HG03442 (cell line): ENCODE results near the gene CDH13.

Source experiments
- ATAC-seq: cut with Tn5 transposase; IDR thresholded peaks from one replicate; pipeline ENCODE4 v1.9.1; 2021; ENCODE audit warnings: mild to moderate bottlenecking, moderate library complexity; ENCODE audit not compliant: unreplicated experiment

CDH13 gene

DNA sequence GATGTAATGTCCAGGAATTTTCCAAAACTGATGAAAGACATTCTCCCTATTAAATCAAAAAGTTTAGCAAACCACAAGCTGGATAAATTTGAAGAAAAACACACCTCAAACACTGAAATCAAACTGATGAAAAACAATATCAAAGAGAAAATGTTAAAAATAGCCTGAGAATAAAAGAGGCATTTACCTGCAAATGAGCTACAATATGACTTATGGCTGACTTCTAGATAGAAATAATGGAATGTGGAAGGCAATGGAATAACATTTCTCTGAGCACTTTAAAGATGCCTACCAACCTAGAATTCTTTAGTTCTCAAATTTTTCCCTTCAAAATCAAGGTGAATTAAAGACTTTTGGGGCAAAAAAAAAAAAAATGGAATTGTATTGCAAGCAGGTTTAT lies 1128.6 kb downstream of the CDH13 start:
- no peak for ATAC-seq

DNA sequence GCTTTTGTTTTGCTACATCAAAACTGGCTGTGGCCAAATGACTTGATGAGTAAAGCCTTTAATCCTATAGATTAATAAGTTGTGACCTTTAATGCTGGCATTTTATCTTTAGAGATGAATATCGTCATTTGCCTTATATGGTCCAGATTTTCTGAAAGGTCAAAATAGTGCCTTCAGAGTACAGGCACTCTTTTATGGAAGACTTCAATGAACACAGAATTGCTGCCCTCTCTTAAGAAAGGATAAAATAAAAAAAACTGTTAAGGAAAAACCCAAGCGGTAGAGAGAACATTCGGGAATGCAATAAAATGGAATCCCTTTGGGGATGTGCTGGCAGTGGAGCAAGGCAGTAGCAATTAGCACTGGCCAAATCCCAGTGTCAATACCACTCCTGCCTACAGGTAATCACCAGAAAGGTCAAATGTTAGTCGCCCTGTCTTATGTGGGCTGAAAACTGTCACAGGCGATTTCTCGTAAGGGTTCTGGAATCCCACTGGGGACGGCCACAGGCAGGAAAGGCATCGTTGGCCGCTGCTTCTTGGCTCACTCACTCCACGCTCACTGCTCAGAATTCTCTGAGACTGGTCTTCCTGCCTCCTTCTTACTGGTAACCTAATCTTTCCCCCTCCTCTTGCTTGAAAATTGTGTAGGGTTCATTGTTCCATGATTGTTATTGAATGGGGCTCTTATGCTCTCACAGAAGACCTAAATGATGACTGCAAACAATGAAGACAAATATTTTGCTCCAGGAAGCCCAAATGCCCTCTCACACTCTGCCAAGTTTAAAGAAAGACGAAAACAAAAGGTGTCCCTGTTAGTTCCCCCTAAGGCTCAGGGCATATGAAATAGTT lies 1135.6 kb downstream of the CDH13 start:
- no peak for ATAC-seq

DNA sequence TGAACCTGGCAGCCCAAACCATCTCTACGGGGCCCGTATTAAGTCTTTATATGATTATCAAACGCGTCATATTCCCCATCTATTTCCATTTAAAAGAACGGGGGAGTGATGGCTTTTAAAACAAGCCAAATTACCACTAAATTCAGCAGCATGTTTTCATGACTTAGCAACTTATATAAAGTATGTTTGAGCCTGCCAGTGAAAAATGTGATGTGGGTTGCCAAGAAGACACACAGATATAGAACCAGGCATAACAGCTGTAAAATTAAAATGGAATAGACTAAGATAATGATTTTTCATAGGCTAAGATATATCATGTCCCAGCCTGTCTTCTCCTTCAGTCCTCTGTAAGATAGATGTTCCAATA lies 1136.2 kb downstream of the CDH13 start:
- ATAC-seq, result no peak

DNA sequence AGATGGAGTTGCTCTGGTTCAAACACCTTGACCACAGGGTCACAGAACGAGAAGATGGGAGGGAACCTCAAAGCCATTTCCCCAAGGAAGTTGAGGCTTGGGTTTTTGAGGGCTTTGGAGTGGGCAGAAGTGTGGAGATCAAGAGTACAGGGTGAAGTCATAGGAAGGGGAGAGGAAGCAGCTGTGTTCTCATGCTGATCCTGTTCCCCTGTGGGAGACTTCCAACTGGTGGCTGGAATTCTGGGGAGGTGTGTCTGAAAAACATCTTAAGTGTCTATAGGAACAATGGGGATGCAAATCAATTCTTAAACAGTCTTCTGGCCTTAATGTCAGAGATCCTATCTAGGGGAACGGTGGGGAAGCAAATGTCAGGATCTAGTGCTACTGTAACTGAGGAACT lies 1142.2 kb downstream of the CDH13 start:
- ATAC-seq, result no peak

DNA sequence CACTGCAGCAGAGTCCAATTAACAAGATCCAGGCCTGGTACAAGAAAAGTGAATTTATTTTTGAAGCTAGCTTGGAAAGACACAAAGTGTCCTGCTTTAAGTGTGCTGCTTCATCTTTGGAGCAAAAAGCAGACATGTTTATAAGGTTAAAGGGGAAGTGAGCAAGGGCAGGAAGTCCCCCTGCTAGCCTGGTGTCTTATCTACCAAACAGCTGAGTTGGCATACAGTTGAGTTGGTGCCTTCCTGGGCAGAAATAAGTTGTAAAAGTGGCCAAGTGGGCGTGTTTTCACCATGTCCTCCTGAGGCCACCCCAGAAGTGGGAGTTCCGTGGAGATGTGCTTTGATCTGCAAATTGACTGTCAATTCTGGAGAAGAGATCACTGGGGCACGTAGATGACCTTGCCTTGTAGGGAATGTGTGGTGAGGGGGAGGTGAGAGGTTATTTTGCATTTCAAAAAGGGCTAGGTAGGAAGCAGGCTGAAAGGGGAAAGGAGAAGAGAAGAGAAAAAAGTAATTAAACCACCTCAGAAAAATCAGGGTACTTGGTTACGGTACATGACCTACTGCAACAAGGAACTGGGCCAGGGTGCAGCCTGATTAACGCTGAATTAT lies 1142.7 kb downstream of the CDH13 start:
- no peak for ATAC-seq

DNA sequence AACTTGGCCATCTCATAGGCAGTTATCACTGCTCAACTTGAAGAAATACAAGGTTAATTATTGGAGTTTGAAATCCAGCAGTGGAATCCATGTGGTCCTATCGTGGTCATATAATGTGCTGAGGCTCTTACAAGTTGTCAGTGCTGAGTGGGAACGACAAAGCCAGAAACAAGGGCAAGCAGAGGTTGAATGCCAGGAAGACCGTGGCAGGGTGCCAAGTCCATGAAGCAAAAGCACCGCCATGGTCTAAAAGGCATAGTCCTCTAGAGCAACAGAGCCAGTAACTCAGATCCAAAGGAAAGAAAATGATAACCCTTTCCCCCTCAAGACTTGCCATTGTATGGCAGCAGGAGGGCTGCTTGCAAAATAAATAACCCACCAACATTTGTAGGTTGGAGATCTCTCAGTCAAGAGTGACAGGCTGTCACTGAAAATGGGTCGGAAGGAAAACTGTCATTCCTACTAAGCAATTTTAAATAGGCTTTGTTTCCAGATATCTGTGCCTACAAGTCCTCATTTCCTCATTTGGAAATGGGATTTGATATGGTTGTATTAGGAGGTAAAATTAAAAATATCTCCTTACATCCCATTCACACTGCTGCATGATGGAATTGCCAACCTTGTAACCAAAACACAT lies 1144.7 kb downstream of the CDH13 start:
- no peak for ATAC-seq

DNA sequence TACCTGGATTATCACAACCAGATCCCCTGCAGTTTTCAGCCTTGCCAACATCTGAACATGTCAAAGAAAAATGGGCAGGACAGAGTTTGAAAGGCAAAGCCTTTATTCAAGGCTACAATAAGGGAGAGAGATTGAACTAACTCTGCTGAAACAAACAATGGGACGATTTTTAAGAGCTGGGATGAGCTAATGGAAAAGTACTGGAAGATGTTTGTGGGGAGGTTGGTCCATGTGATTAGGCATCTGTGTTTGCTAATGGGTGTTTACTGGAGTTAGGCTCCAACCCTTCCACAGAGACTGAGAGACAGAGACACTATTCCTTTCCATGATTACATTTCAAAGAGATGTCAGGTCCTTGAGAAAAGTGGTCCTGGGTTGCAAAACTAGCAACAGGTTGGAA lies 1146.0 kb downstream of the CDH13 start:
- no peak for ATAC-seq

DNA sequence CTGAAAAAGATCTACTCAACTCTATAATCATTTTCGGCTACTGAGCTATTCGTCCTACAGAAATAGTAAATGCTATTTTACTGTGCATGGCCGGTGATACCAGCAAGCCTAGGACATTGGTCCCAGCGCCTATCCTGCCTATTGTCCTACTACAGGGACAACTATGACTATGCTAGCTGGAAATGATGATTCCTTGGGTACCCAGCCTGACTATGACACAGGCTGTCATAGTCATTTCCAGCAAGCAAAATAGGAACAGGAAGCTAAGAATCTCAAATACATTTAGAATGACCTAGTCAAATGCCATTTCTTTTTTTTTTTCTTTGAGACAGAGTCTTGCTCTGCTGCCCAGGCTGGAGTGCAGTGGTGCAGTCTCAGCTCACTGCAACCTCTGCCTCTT lies 1147.3 kb downstream of the CDH13 start:
- no peak for ATAC-seq

DNA sequence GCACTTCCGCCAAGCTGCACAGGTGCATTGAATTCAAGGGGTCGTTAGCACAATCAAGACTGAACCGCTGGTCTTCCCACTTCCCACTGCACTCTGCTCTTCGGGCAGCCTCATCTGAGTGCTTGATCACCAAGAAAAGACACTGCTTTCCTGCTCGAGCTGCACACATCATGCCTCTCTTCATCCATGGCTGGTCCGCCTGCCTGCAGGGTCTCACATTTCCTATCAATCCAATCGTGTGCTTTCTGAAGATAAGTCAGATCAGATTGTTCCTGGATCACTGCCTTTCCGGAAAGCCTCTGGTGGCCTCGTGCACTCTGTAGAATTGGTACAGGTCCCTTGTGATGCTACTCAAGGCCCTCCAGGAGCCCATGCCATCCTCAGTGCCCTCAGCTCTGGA lies 1150.2 kb downstream of the CDH13 start:
- no peak for ATAC-seq

DNA sequence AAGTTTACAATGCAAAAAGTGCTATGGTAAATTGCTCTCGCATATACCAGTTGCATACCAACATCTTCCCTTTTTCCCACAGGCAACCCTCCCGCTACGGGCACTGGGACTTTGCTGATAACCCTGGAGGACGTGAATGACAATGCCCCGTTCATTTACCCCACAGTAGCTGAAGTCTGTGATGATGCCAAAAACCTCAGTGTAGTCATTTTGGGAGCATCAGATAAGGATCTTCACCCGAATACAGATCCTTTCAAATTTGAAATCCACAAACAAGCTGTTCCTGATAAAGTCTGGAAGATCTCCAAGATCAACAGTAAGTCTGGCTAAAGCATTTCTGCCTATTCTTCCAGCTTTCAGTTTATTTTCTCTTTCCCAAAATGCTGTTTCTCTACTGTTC lies 1153.1 kb downstream of the CDH13 start:
- ATAC-seq, result no peak

DNA sequence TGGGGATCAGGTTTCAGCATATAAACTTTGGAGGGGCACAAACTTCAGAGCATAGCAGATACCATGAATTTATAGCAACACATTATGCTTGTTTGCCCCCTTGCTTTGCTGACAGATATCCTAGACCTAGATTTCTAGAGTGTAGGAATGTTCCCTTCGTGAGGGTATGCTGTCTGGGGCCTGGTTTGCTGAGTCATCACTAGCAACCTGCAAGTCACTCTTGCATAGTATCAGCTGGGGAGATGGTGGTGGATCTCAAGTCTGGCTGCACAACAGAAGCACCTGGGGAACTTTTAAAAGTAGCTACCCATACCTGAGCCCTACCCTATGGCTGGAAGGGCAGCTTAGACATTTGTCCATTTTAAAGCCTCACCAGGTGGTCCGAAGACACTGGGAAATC lies 1158.7 kb downstream of the CDH13 start:
- no peak for ATAC-seq

DNA sequence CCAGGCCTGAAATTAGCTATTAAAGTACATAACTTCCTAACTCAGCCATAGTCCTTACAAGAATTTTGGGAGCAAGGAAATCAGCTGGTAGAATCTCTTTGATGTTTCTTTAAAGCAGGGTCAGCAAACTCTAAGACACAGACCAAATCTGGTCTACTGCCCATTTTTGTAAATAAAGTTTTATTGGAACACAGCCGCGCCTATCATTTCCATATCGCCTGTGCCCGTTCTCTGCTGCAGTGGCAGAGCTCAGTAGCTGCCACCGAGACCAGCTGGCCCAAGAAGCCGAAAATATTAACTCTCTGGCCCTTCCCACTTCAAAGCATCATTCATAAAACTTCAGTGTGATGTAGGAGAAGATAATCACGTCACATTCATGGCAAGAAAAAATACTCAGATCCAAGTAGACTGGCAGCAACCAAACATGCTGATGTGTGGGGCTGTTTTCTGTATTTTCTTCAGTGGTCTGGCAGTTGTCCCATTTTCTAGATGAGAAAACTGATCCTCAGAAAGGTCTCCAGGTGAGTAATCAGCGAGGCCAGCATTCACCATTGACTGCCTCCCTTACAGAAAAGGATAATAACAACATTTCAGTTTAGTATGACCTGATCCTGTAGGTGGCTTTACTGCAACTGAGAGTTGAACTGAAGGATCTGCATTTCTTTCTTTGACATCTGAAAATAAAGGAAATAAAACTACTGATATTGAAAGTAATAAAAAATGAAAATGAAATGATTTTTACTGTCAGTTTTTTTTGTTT lies 1163.1 kb downstream of the CDH13 start:
- ATAC-seq, result no peak

DNA sequence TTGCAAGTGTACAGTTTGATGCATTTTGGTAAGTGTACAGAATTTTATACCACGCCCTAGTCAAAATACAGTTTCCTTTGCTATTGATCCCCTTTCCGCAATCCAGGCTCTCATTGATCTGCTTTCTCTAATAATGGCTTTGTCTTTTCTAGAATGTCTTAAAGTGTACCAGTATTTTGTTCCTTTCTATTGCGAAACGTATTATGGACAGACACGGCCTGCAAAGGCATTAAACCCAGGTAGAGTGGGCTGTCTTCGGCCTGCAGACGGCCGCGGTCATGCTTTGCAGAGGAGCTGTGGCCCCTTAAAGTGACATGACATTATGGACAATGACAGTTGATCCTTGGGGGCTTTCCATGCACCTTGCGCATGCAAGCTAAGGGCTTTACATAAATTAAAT lies 1165.1 kb downstream of the CDH13 start:
- ATAC-seq, result no peak

DNA sequence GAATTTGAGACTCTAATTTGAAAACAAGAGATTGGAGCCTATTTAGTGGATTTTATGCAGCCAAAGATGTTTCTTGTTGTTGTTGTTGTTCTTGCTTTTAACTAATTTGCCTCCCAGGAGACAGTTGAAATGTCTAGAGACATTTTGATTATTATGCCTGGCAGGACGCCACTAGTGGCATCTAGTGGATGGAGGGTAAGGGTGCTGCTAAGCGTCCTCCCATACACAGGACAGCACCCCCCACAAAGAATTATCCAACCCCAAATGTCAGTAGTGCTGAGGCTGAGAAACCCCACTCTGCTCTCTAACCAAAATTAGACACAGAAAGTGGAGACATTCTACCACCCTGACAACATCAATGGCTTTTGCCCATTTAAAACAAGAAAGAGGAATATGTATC lies 1165.6 kb downstream of the CDH13 start:
- no peak for ATAC-seq

DNA sequence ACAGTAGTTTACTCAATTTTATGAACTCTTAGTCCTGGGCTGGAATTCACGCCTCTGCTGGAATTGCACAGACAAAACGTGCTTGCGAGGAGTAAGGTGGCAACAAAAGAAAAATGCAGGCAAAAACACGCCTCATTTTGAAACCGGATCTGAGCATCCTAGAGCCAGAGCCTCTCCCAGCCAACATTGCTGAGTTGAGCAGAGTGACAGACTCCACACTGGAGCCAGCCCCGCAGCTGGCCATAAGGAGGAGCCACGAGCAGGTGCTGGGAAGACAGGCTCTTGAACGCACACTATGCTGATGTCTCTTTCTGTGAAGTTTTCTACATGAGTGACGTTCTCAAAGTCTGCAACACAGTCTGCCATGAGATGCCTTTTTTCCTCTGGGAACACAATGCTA lies 1166.4 kb downstream of the CDH13 start:
- no peak for ATAC-seq

DNA sequence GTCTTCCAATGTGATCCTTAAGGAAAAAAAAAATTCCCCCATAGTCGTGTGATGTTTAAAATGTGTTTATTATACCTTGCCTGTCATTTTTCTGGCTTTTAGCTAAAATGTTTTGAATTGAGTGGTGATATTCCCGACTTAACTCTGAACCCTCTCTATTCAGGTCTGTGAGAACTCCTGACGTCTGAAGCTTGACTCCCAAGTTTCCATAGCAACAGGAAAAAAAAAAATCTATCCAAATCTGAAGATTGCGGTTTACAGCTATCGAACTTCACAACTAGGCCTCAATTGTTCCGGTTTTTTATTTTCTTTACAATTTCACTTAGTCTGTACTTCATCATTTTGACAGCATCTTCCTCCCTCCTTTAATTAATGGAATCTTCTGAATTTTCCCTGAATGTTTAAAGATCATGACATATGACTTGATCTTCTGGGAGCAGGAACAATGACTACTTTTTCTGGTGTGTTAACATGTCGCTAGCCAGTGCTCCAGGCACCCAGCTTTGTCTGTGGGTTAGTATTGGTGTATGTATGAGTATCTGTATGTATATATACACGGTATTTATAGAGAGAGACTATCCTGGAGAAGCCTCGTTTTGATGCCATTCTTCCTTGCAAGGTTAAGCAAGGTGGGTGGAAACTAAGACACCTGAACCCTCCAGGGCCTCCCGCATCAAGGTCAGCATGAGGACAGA lies 1168.2 kb downstream of the CDH13 start:
- no peak for ATAC-seq

DNA sequence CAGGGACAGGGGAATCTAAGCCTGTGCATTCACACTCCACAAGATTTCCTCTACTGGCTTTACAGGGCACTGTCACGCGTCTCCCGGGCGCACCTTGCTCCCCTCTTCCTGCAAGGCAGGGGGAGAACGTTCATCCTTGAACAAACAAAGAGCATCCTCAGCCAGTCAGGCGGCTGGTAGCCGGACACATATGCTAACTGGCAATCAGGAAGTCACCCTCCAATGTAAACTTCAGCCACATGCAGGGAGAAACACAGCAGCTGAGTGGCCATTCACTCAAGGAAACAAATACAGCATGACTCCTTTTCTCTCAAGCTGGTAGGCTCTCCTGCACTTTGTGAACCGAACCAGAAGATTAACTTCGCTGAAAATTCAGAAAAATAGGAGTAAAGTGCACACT lies 1170.2 kb downstream of the CDH13 start:
- no peak for ATAC-seq

DNA sequence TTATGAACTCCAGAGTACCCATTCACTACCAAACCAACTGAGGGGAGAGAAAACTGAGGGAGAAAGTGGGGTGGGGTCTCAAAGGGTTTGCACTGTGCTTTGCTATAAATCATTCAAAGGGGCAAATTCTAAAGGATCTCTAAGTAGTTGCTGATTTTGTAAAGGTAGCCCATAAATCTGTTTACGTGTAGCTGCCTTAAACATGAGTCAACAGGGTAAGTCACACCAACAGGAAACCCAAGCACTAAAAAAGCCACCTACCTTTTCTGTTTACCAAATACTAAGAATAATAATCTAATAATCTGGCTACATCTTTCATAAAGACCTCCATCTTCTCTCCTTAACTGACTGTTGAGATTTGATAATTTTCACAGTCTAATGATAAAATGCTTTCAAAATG lies 1172.6 kb downstream of the CDH13 start:
- ATAC-seq, result no peak

DNA sequence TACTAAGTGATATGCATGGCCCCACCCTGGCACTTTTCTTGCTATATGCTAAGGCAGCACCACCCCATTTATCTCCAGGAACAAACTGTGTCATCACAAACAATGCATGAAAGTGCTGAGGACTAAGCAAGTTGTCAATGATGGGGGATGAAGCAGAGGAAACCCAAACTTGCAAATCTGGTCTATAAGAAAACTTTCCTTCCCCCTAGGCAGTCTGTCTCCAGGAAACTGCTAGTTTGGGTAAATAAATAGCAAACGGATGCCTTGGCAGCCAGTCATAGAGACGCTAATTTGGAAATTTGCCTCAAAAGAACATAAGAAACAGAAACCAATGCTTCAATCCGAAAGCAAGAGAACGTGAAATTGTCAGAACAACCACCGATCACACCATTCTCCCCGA lies 1175.4 kb downstream of the CDH13 start:
- peak; percentile 47 for ATAC-seq

DNA sequence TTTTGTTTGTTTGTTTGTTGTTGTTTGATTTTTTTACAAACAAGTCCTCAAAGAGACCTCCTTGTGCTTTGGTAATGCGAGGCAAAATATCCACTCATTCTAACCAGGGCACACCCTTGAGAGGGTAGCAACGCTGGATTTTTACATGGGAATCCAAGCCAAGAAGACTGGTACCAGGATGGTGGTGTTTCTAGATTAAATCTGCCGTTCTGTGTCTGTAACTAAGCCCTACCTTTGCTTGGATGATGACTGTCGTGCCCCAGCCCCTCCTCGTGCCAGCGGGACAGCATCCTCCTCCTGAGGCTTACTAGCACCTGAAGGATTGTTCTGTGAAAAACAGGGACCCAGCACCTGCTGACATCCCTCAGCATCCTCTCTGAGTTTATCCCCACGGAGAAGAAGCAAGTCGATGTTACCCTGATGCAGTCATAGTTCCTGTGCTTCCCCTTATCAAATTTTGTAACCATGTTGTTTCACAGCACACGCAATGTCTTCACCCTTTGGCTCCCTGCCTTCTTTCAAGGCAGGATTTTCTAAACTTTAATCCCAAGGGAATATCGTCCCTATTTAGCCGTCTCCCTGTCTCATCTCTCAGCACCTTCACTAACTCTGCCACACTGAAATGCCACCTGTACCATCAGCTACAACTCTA lies 1175.9 kb downstream of the CDH13 start:
- no peak for ATAC-seq
